Gastrocnemius medialis (tissue), 4 donors: Measurements from ENCODE around the gene MPPED2.

ENCODE experiments used
- CTCF ChIP-seq, 5 experiments: fragments of 450-650 bp in 3 of 5; fragments of 200-600 bp in 2 of 5; sonication (generic) in 2 of 5; IDR thresholded peaks in 4 of 5; conservative IDR thresholded peaks in 1 of 5; 1 replicate in 4 of 5; 2 replicates in 1 of 5; pipeline ENCODE4 v1.5.1; 2016 to 2019; ENCODE audit warnings: antibody characterized with exemption in 5 of 5, mild to moderate bottlenecking in 3 of 5, moderate library complexity in 3 of 5
- POLR2A ChIP-seq, 2 donors: fragments of 450-650 bp; IDR thresholded peaks; one replicate each; pipeline ENCODE4 v1.6.1; 2017; ENCODE audit warnings: antibody characterized with exemption in 2 of 2, mild to moderate bottlenecking in 2 of 2, moderate library complexity in 2 of 2

DNA sequence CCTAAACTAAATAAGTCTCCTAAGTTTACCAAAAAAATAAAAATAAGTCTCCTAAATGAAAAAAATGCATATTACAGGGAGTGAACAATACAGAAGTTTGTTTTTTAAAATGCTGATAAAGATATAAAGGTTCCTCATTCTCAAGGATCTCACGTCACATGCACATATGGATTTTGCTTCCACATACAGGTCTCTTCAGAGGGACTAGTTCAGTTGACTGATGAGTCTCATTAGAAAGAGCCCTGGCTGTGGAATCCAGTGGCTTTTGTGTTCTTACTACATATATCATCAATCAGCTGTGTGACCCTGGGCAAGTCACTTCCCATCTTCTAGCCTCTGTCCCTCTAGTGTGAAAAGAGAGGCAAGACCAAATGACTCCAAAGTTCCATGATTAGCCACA, 43.1 kb downstream of the MPPED2 start:
- TF ChIP-seq CTCF (IDR thresholded peaks at IDR 0.05 in 4 of 5, conservative IDR thresholded peaks at IDR 0.05 in 1 of 5) (no peak), POLR2A (IDR thresholded peaks at IDR 0.05) (no peak)
